CD8-positive, alpha-beta memory T cell (primary cell): ENCODE data around the gene ITGB3. TPM values are rescaled to one million over a fixed set of nuclear protein-coding genes. Genes with fewer than 3 reads are reported as not detected.
"Not testable (repeated sequence)": the region's sequence is repeated elsewhere in the genome, so short reads cannot be mapped to it uniquely, and the experiment has no call there.

Experiments used
- CTCF ChIA-PET: fragments of 350-600 bp; sonication (Branson Sonifier 250); formaldehyde crosslinking; loops from one replicate; lab custom pipeline; 2021; ENCODE audit warnings: antibody characterized with exemption; lab: Charles Lee
- POLR2A ChIA-PET: fragments of 350-600 bp; sonication (Branson Sonifier 250); formaldehyde crosslinking; loops from one replicate; lab custom pipeline; 2021; ENCODE audit warnings: antibody characterized with exemption; lab: Charles Lee
- DNase-seq, 5 donors: peaks; one replicate each; pipeline versions ENCODE4 v3.0.0 to v3.0.0-alpha.2; 2020 to 2022; ENCODE audit warnings: mixed read lengths in 1 of 5
- H3K27ac ChIP-seq: one replicate; pipeline ENCODE4 v1.7.0; 2013; ENCODE audit warnings: low read depth, mild to moderate bottlenecking, low read length, moderate library complexity
- H3K27me3 ChIP-seq: 2 replicates; pipeline ENCODE4 v1.7.0; 2013; ENCODE audit warnings: low read length, mild to moderate bottlenecking; ENCODE audit not compliant: insufficient read depth, poor library complexity, severe bottlenecking
- H3K36me3 ChIP-seq: 2 replicates; pipeline ENCODE4 v1.7.0; 2013; ENCODE audit warnings: mild to moderate bottlenecking, low read length, moderate library complexity; ENCODE audit not compliant: insufficient read depth
- H3K4me1 ChIP-seq: 2 replicates; pipeline ENCODE4 v1.7.0; 2013; ENCODE audit warnings: mild to moderate bottlenecking, low read length, moderate library complexity; ENCODE audit not compliant: insufficient read depth
- H3K4me3 ChIP-seq: 2 replicates; pipeline ENCODE4 v1.7.0; 2013; ENCODE audit warnings: mild to moderate bottlenecking, low read length
- H3K9me3 ChIP-seq: 2 replicates; pipeline ENCODE4 v1.7.0; 2013; ENCODE audit warnings: mild to moderate bottlenecking, low read length
- H3K27ac Mint-ChIP-seq, 8 donors: one replicate each; pipeline ENCODE4 v1.8.0; 2020 to 2021; ENCODE audit warnings: mixed read lengths in 8 of 8, mild to moderate bottlenecking in 6 of 8, inconsistent platforms in 3 of 8, moderate library complexity in 3 of 8
- H3K27me3 Mint-ChIP-seq, 2 donors: one replicate each; pipeline ENCODE4 v1.8.0; 2020 to 2021; ENCODE audit warnings: mixed read lengths in 2 of 2, mild to moderate bottlenecking in 1 of 2, moderate library complexity in 1 of 2
- H3K36me3 Mint-ChIP-seq, 3 donors: one replicate each; pipeline ENCODE4 v1.8.0; 2020 to 2021; ENCODE audit warnings: mixed read lengths in 3 of 3, inconsistent platforms in 1 of 3, mild to moderate bottlenecking in 1 of 3
- H3K4me1 Mint-ChIP-seq, 3 donors: one replicate each; pipeline ENCODE4 v1.8.0; 2020 to 2021; ENCODE audit warnings: mixed read lengths in 3 of 3, inconsistent platforms in 1 of 3, mild to moderate bottlenecking in 1 of 3
- H3K4me3 Mint-ChIP-seq, 7 donors: one replicate each; pipeline ENCODE4 v1.8.0; 2020 to 2021; ENCODE audit warnings: mixed read lengths in 7 of 7, mild to moderate bottlenecking in 6 of 7, moderate library complexity in 4 of 7, inconsistent platforms in 2 of 7
- H3K9me3 Mint-ChIP-seq, 5 donors: one replicate each; pipeline ENCODE4 v1.8.0; 2020 to 2022; ENCODE audit warnings: mixed read lengths in 5 of 5, mild to moderate bottlenecking in 3 of 5, moderate library complexity in 2 of 5, inconsistent platforms in 1 of 5
- polyA plus RNA-seq: library from polyadenylated mRNA; unstranded; fragments of 300-500 nt; fragmentation: Illumina TruSeq; gene quantifications from one replicate; pipeline ENCODE4 v1.2.3, GENCODE V29; 2021
- total RNA-seq, 2 experiments: library from RNA; stranded (reverse); gene quantifications; one replicate each; pipeline ENCODE4 v1.2.3, GENCODE V29; 2021

Gene ITGB3
- total and polyA plus RNA-seq, 3 experiments from 2014 or later, result 0.07 to 0.13 TPM; not detected in 1

DNA sequence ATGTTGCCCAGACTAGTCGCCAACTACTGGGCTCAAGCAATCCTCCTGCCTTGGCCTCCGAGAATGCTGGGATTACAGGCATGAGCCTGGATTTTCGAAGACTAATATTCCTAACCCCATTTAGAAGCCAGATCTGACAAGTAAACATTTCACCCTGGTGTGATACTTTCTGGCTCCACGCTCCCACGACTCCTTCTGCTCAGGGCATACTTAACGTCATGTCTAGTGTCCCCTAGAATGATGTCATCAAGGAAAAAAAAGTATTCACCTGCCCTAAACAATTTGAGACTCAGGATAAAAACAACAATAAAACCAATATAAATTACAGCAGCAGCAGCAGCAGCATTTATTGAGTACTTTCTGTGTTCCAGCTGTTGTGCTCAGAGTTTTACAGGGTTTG, 13.2 kb downstream of the ITGB3 start:
- peaks cover 0 to 4% (median 0%) of the 10 kb centered on the region in 3 donors for H3K36me3 Mint-ChIP-seq
- no peaks in the 10 kb centered on the region for H3K4me1 ChIP-seq
- H3K9me3 ChIP-seq, result no peaks in the 10 kb centered on the region
- H3K27me3 ChIP-seq, result no peaks in the 10 kb centered on the region
- H3K27ac ChIP-seq, result no peak overlapping the region
- no peak overlapping the region for H3K27ac Mint-ChIP-seq
- peaks cover 0 to 2% (median 0%) of the 10 kb centered on the region in 5 donors for H3K9me3 Mint-ChIP-seq
- H3K27me3 Mint-ChIP-seq, result peaks cover 4 to 23% of the 10 kb centered on the region in 2 donors
- DNase-seq, result no peak
- CTCF ChIA-PET, result no interaction called here
- no peak overlapping the region for H3K4me3 ChIP-seq
- no peaks in the 10 kb centered on the region for H3K4me1 Mint-ChIP-seq
- no peak overlapping the region for H3K4me3 Mint-ChIP-seq
- H3K36me3 ChIP-seq, result no peaks in the 10 kb centered on the region
- POLR2A ChIA-PET, result no interaction called here

GRCh38 chr17:47267354-47267828, 13.8 kb downstream of the ITGB3 start:
- no peak overlapping the region for H3K4me3 ChIP-seq
- H3K27ac ChIP-seq, result no peak overlapping the region
- no peaks in the 10 kb centered on the region for H3K9me3 ChIP-seq
- POLR2A ChIA-PET, result no interaction called here
- Mint-ChIP-seq H3K4me1 (no peaks in the 10 kb centered on the region), H3K27ac (no peak overlapping the region), H3K36me3 (peaks cover 0 to 4% (median 0%) of the 10 kb centered on the region in 3 donors), H3K27me3 (peaks cover 4 to 20% of the 10 kb centered on the region in 2 donors), H3K4me3 (no peak overlapping the region), H3K9me3 (peaks cover 0 to 2% (median 0%) of the 10 kb centered on the region in 5 donors)
- DNase-seq, result no peak
- H3K4me1 ChIP-seq, result no peaks in the 10 kb centered on the region
- H3K36me3 ChIP-seq, result no peaks in the 10 kb centered on the region
- no peaks in the 10 kb centered on the region for H3K27me3 ChIP-seq
- CTCF ChIA-PET, result no interaction called here

- H3K27ac ChIP-seq, H3K27ac Mint-ChIP-seq, CTCF ChIA-PET, H3K4me1 ChIP-seq, DNase-seq, H3K9me3 Mint-ChIP-seq, POLR2A ChIA-PET, H3K36me3 ChIP-seq, H3K4me3 ChIP-seq, H3K9me3 ChIP-seq, H3K27me3 ChIP-seq, H3K36me3 Mint-ChIP-seq, H3K4me3 Mint-ChIP-seq, H3K4me1 Mint-ChIP-seq: not testable (repeated sequence)
- H3K27me3 Mint-ChIP-seq, result peaks cover 4 to 12% of the 10 kb centered on the region in 2 donors
Observed at GRCh38 chr17:47268964-47269363, 15.3 kb downstream of the ITGB3 start.

DNA sequence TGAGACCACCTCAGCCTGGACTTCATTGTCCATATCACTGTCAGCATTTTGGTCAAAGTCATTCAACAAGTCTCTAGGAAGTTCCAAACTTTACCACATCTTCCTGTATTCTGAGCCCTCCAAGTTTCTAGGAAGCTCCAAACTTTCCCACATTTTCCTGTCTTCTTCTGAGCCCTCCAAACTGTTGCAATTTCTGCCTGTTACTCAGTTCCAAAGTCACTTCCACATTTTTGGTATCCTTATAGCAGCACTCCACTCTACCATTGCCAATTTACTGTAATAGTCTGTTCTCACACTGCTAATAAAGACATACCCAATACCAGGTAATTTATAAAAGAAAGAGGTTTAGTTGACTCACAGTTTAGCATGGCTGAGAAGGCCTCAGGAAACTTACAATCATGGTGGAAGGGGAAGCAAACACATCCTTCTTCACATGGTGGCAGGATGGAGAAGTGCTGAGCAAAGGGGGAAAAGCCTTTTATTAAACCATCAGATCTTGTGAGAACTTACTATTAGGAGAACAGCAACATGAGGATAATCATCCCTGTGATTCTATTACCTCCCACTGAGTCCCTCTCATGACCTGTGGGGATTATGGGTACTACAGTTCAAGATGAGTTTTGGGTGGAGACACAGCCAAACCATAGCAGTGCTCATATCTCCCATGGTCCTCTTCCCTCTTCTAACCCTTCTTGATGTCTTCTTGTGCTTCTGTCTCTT, 16.1 kb downstream of the ITGB3 start:
- not testable (repeated sequence) for H3K36me3 ChIP-seq, H3K4me1 ChIP-seq, H3K27ac Mint-ChIP-seq

DNA sequence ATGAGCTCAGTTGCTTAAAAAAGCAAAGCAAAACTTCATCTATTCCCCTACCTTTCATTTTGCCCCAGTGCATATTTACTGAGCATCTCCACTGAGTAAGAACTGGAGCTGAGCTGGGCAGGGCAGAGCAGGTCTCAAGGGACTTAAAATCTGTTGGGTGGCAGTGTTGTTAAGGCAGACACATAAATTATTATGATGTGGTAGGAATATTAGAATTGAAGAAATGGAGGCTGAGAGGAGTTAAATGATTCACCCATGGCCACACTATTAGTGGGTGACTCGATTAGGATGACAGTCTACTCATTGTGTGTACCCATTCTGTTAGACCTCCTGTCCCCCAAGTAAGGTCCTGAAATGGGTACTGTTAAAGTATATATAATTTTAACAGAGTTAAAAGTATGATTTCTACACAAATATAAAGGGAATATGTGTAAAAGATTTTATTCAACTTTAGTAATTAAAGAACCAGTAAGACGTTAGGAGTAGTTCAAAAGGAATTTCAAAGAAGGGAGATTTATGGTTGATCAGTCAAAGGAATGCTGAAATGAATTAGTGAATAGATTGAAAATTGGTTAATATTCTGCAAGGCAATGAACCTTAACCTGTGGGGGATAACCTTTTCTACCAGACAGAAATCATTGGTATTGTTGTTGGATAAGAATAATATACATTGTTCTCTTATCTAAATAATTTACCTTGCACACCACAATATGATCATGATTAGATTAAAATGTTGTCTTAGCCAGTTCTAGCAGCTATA, 17.5 kb downstream of the ITGB3 start:
- Histone ChIP-seq H3K36me3 (no peaks in the 10 kb centered on the region), H3K27ac (no peak overlapping the region), H3K9me3 (no peaks in the 10 kb centered on the region), H3K27me3 (no peaks in the 10 kb centered on the region), H3K4me1 (no peaks in the 10 kb centered on the region), H3K4me3 (no peak overlapping the region)
- H3K9me3 Mint-ChIP-seq, result peaks cover 0 to 2% (median 0%) of the 10 kb centered on the region in 5 donors
- ChIA-PET POLR2A (interaction anchor here (0.6 kb wide), 1 partner anchor 11 kb away, joined by 3 read pairs; no protein-coding TSS in a partner anchor), CTCF (no interaction called here)
- H3K27ac Mint-ChIP-seq, result no peak overlapping the region
- H3K27me3 Mint-ChIP-seq, result peaks cover 0 to 16% of the 10 kb centered on the region in 2 donors
- no peak for DNase-seq
- H3K36me3 Mint-ChIP-seq, result peaks cover 0 to 4% (median 0%) of the 10 kb centered on the region in 3 donors
- no peak overlapping the region for H3K4me3 Mint-ChIP-seq
- no peaks in the 10 kb centered on the region for H3K4me1 Mint-ChIP-seq

More for the DNA sequence above, 16.1 kb downstream of the ITGB3 start:
- H3K4me3 Mint-ChIP-seq, CTCF ChIA-PET, H3K4me1 Mint-ChIP-seq, H3K9me3 ChIP-seq, POLR2A ChIA-PET, DNase-seq, H3K27me3 ChIP-seq, H3K9me3 Mint-ChIP-seq, H3K27ac ChIP-seq, H3K27me3 Mint-ChIP-seq, H3K36me3 Mint-ChIP-seq, H3K4me3 ChIP-seq: not testable (repeated sequence)

GRCh38 chr17:47272491-47272890, 18.9 kb downstream of the ITGB3 start:
- peaks cover 0 to 14% of the 10 kb centered on the region in 2 donors for H3K27me3 Mint-ChIP-seq
- DNase-seq, result no peak
- POLR2A ChIA-PET, result no interaction called here
- Histone ChIP-seq H3K36me3 (no peaks in the 10 kb centered on the region), H3K9me3 (no peaks in the 10 kb centered on the region), H3K27ac (no peak overlapping the region), H3K27me3 (no peaks in the 10 kb centered on the region), H3K4me1 (no peaks in the 10 kb centered on the region), H3K4me3 (no peak overlapping the region)
- no peak overlapping the region for H3K27ac Mint-ChIP-seq
- H3K36me3 Mint-ChIP-seq, result peaks cover 0 to 4% (median 0%) of the 10 kb centered on the region in 3 donors
- CTCF ChIA-PET, result no interaction called here
- H3K4me1 Mint-ChIP-seq, result no peaks in the 10 kb centered on the region
- H3K9me3 Mint-ChIP-seq, result peaks cover 0 to 2% (median 0%) of the 10 kb centered on the region in 5 donors
- H3K4me3 Mint-ChIP-seq, result no peak overlapping the region

DNA sequence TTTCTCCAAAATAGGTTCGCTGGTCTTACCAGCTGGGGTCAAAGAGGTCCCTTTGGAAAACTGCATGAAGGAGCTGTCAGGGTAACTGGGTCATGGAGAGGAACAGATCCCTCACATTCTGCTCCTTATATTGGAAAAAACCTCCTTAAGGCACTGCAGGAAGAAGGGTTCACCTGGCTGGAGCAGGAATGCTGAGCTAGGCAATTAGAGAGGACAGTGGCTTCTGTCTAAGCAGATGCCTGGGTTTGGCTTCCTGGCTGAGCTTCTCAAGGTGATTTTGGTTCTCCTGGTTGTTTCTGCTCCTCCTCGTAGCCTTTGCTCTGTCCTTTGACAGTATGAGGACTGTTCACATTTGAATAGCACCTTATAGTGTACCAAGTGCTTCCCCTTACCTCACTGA, 19.6 kb downstream of the ITGB3 start:
- Histone ChIP-seq H3K27ac (no peak overlapping the region), H3K9me3 (no peaks in the 10 kb centered on the region), H3K36me3 (no peaks in the 10 kb centered on the region), H3K4me1 (no peaks in the 10 kb centered on the region), H3K27me3 (no peaks in the 10 kb centered on the region), H3K4me3 (no peak overlapping the region)
- H3K27me3 Mint-ChIP-seq, result peaks cover 0 to 14% of the 10 kb centered on the region in 2 donors
- peaks cover 0 to 2% (median 0%) of the 10 kb centered on the region in 5 donors for H3K9me3 Mint-ChIP-seq
- no peaks in the 10 kb centered on the region for H3K4me1 Mint-ChIP-seq
- peaks cover 0 to 4% (median 0%) of the 10 kb centered on the region in 3 donors for H3K36me3 Mint-ChIP-seq
- no peak for DNase-seq
- H3K4me3 Mint-ChIP-seq, result no peak overlapping the region
- POLR2A ChIA-PET, result no interaction called here
- H3K27ac Mint-ChIP-seq, result no peak overlapping the region
- CTCF ChIA-PET, result no interaction called here
